Neural cell (in vitro differentiated cells): ENCODE data around the gene NUBPL.

Source experiments
- CTCF ChIP-seq: fragments of 450-650 bp; IDR thresholded peaks from 2 replicates; pipeline ENCODE4 v1.5.1; 2014; ENCODE audit warnings: antibody characterized with exemption, mild to moderate bottlenecking, moderate library complexity; ENCODE audit not compliant: poor library complexity, severe bottlenecking
- EP300 ChIP-seq: fragments of 450-650 bp; conservative IDR thresholded peaks from 2 replicates; pipeline ENCODE4 v1.6.1; 2014; ENCODE audit warnings: antibody characterized with exemption, mild to moderate bottlenecking, moderate library complexity; ENCODE audit not compliant: poor library complexity, severe bottlenecking
- EZH2 ChIP-seq: fragments of 200-600, 300-800 bp; shearing (Covaris generic), sonication (generic); IDR thresholded peaks from 2 replicates; pipeline ENCODE4 v1.6.1; 2014; ENCODE audit warnings: antibody characterized with exemption, low read length, borderline replicate concordance, mild to moderate bottlenecking; ENCODE audit not compliant: insufficient read depth, poor library complexity, severe bottlenecking
- POLR2AphosphoS5 ChIP-seq: IDR thresholded peaks from 2 replicates; pipeline ENCODE4 v1.6.1; 2012
- RAD21 ChIP-seq: fragments of 450-650 bp; conservative IDR thresholded peaks from 2 replicates; pipeline ENCODE4 v1.6.1; 2014; ENCODE audit warnings: antibody characterized with exemption, mild to moderate bottlenecking, moderate library complexity
- SMC3 ChIP-seq: fragments of 450-650 bp; conservative IDR thresholded peaks from 2 replicates; pipeline ENCODE4 v1.6.1; 2014; ENCODE audit warnings: antibody characterized with exemption, mild to moderate bottlenecking, moderate library complexity; ENCODE audit not compliant: poor library complexity

GRCh38 chr14:31876741-31877140 lies 315.5 kb downstream of the NUBPL start:
- no peak for TF ChIP-seq CTCF
- TF ChIP-seq EP300, result no peak
- no peak for TF ChIP-seq EZH2
- no peak for TF ChIP-seq POLR2AphosphoS5
- TF ChIP-seq RAD21, result no peak
- TF ChIP-seq SMC3, result no peak
